HUES48 (cell line): ENCODE measurements around the gene OR52E8.

ENCODE experiments used
- H3K27ac ChIP-seq: one replicate; pipeline ENCODE4 v1.7.0; 2013; ENCODE audit warnings: low read depth, low read length, inconsistent platforms
- H3K27me3 ChIP-seq: 2 replicates; pipeline ENCODE4 v1.6.1; 2013; ENCODE audit warnings: mild to moderate bottlenecking, low read length; ENCODE audit not compliant: control insufficient read depth, insufficient read depth
- H3K36me3 ChIP-seq: 2 replicates; pipeline ENCODE4 v1.6.1; 2013; ENCODE audit warnings: low read length; ENCODE audit not compliant: control insufficient read depth, insufficient read depth
- H3K4me1 ChIP-seq: 2 replicates; pipeline ENCODE4 v1.6.1; 2013; ENCODE audit warnings: mild to moderate bottlenecking, low read length; ENCODE audit not compliant: control insufficient read depth, insufficient read depth
- H3K4me3 ChIP-seq: 2 replicates; pipeline ENCODE4 v1.5.1; 2013; ENCODE audit warnings: mild to moderate bottlenecking, low read depth, low read length
- H3K9ac ChIP-seq: 2 replicates; pipeline ENCODE4 v1.6.1; 2013; ENCODE audit warnings: mild to moderate bottlenecking, low read depth, low read length, moderate library complexity
- H3K9me3 ChIP-seq: 2 replicates; pipeline ENCODE4 v1.6.1; 2013; ENCODE audit warnings: low read length; ENCODE audit not compliant: control insufficient read depth, insufficient read depth

Gene OR52E8

GRCh38 chr11:5857590-5857989 lies at the start of gene OR52E8:
Gene OR52E8 (minus strand): TSS chr11:5857690. CDS start chr11:5857690, 0 bp downstream.
- no peak within 1 kb of the TSS for H3K9ac ChIP-seq
- no peaks in the 10 kb centered on the region for H3K9me3 ChIP-seq
- no peaks in the 10 kb centered on the region for H3K4me1 ChIP-seq
- no peaks in the 10 kb centered on the region for H3K27me3 ChIP-seq
- H3K4me3 ChIP-seq: no peak within 1 kb of the TSS
- H3K36me3 ChIP-seq: no peaks in the 10 kb centered on the region
- H3K27ac ChIP-seq: no peak within 1 kb of the TSS

- Histone ChIP-seq H3K9me3 (no peaks in the 10 kb centered on the region), H3K4me1 (peaks cover 7% of the 10 kb centered on the region; the same call in 1 of the 2 replicates), H3K36me3 (no peaks in the 10 kb centered on the region), H3K4me3 (no peak overlapping the region), H3K9ac (no peak overlapping the region), H3K27ac (no peak overlapping the region), H3K27me3 (no peaks in the 10 kb centered on the region)
These were observed 42.0 kb upstream of the OR52E8 start for GRCh38 chr11:5899534-5899933.

GRCh38 chr11:5892908-5893307 lies 35.4 kb upstream of the OR52E8 start, which contains the start of gene OR52E5:
Gene OR52E5 (plus strand): TSS chr11:5893208. CDS start chr11:5900777, 7,569 bp downstream.
- no peaks in the 10 kb centered on the region for H3K27me3 ChIP-seq
- H3K4me3 ChIP-seq: no peak within 1 kb of the TSS
- H3K9ac ChIP-seq: no peak within 1 kb of the TSS
- no peaks in the 10 kb centered on the region for H3K9me3 ChIP-seq
- H3K4me1 ChIP-seq: 0 out of 2 replicates have a peak, but pooled peaks cover 1% of the 10 kb centered on the region
- H3K36me3 ChIP-seq: no peaks in the 10 kb centered on the region
- no peak within 1 kb of the TSS for H3K27ac ChIP-seq

GRCh38 chr11:5891216-5891800 lies 33.8 kb upstream of the OR52E8 start:
- H3K9me3 ChIP-seq: no peaks in the 10 kb centered on the region
- no peaks in the 10 kb centered on the region for H3K36me3 ChIP-seq
- no peak overlapping the region for H3K4me3 ChIP-seq
- no peak overlapping the region for H3K27ac ChIP-seq
- no peaks in the 10 kb centered on the region for H3K27me3 ChIP-seq
- H3K4me1 ChIP-seq: 0 out of 2 replicates have a peak, but pooled peaks cover 4% of the 10 kb centered on the region
- no peak overlapping the region for H3K9ac ChIP-seq

- Histone ChIP-seq H3K9me3 (no peaks in the 10 kb centered on the region), H3K4me3 (no peak overlapping the region), H3K27me3 (no peaks in the 10 kb centered on the region), H3K4me1 (0 out of 2 replicates have a peak, but pooled peaks cover 4% of the 10 kb centered on the region), H3K36me3 (no peaks in the 10 kb centered on the region), H3K9ac (no peak overlapping the region), H3K27ac (no peak overlapping the region)
These were observed 30.2 kb upstream of the OR52E8 start for GRCh38 chr11:5887661-5888060.

- H3K27ac ChIP-seq: no peak overlapping the region
These were observed 29.7 kb upstream of the OR52E8 start for GRCh38 chr11:5887172-5887571.

GRCh38 chr11:5881756-5882155 lies 24.3 kb upstream of the OR52E8 start:
- no peak overlapping the region for H3K27ac ChIP-seq
- no peaks in the 10 kb centered on the region for H3K9me3 ChIP-seq
- H3K27me3 ChIP-seq: no peaks in the 10 kb centered on the region
- no peak overlapping the region for H3K4me3 ChIP-seq
- H3K36me3 ChIP-seq: no peaks in the 10 kb centered on the region
- no peaks in the 10 kb centered on the region for H3K4me1 ChIP-seq
- H3K9ac ChIP-seq: no peak overlapping the region

More at GRCh38 chr11:5887172-5887571, 29.7 kb upstream of the OR52E8 start:
- Histone ChIP-seq H3K4me1 (0 out of 2 replicates have a peak, but pooled peaks cover 4% of the 10 kb centered on the region), H3K9ac (no peak overlapping the region), H3K9me3 (no peaks in the 10 kb centered on the region), H3K27me3 (no peaks in the 10 kb centered on the region), H3K36me3 (no peaks in the 10 kb centered on the region), H3K4me3 (no peak overlapping the region)

GRCh38 chr11:5880329-5880728 lies 22.8 kb upstream of the OR52E8 start, which contains the start of gene OR52E4:
Gene OR52E4 (plus strand): TSS chr11:5880629. CDS start chr11:5884293, 3,664 bp downstream.
- H3K9me3 ChIP-seq: no peaks in the 10 kb centered on the region
- no peaks in the 10 kb centered on the region for H3K36me3 ChIP-seq
- H3K27ac ChIP-seq: no peak within 1 kb of the TSS
- no peaks in the 10 kb centered on the region for H3K4me1 ChIP-seq
- no peaks in the 10 kb centered on the region for H3K27me3 ChIP-seq
- no peak within 1 kb of the TSS for H3K9ac ChIP-seq
- no peak within 1 kb of the TSS for H3K4me3 ChIP-seq

- no peaks in the 10 kb centered on the region for H3K36me3 ChIP-seq
- H3K27ac ChIP-seq: no peak overlapping the region
- no peaks in the 10 kb centered on the region for H3K27me3 ChIP-seq
- H3K4me3 ChIP-seq: no peak overlapping the region
- H3K9me3 ChIP-seq: no peaks in the 10 kb centered on the region
- H3K4me1 ChIP-seq: no peaks in the 10 kb centered on the region
- no peak overlapping the region for H3K9ac ChIP-seq
These were observed 21.1 kb upstream of the OR52E8 start for GRCh38 chr11:5878564-5878963.

GRCh38 chr11:5865826-5866225 lies 8.3 kb upstream of the OR52E8 start:
- no peak overlapping the region for H3K27ac ChIP-seq
- H3K4me3 ChIP-seq: no peak overlapping the region
- no peaks in the 10 kb centered on the region for H3K4me1 ChIP-seq
- no peak overlapping the region for H3K9ac ChIP-seq
- H3K36me3 ChIP-seq: no peaks in the 10 kb centered on the region
- no peaks in the 10 kb centered on the region for H3K27me3 ChIP-seq
- no peaks in the 10 kb centered on the region for H3K9me3 ChIP-seq

GRCh38 chr11:5851002-5851401 lies 6.5 kb downstream of the OR52E8 start:
- Histone ChIP-seq H3K9me3 (no peaks in the 10 kb centered on the region), H3K27me3 (no peaks in the 10 kb centered on the region), H3K9ac (no peak overlapping the region), H3K4me3 (no peak overlapping the region), H3K36me3 (no peaks in the 10 kb centered on the region), H3K27ac (no peak overlapping the region), H3K4me1 (no peaks in the 10 kb centered on the region)
